Panc1 (cell line): Measurements from ENCODE around the gene TAGLN2. TPM values are rescaled to one million over a fixed set of nuclear protein-coding genes. Genes with fewer than 3 reads are reported as not detected.

Source experiments
- ATAC-seq: fragments of 200-7000 bp; cut with Tn5 transposase; 2 replicates; pipeline ENCODE4 v1.9.1; 2020; ENCODE audit warnings: mild to moderate bottlenecking, moderate library complexity
- BruUV-seq: library from RNA; stranded (reverse); fragments of 400-500 nt; replicated peaks from 2 replicates; lab custom pipeline; 2021; lab: Mats Ljungman, UMichigan
- CTCF ChIA-PET: fragments of 300-600 bp; sonication (Branson Sonifier 250); formaldehyde crosslinking; loops from one replicate; lab custom pipeline; 2022; ENCODE audit warnings: antibody characterized with exemption; lab: Charles Lee
- POLR2A ChIA-PET: fragments of 300-600 bp; sonication (Branson Sonifier 250); formaldehyde crosslinking; loops from one replicate; lab custom pipeline; 2022; ENCODE audit warnings: antibody characterized with exemption; lab: Charles Lee
- DNase-seq: peaks from one replicate; pipeline ENCODE4 v3.0.0-alpha.2; 2010; ENCODE audit warnings: low read depth, low spot score
- H3K27ac ChIP-seq: 2 replicates; pipeline ENCODE4 v1.5.1; 2011; ENCODE audit warnings: mild to moderate bottlenecking, low read length, inconsistent platforms
- H3K27me3 ChIP-seq: fragments of 200-500 bp; sonication (Bioruptor generic); 2 replicates; pipeline ENCODE4 v1.6.0; 2014; ENCODE audit warnings: low read length, inconsistent platforms; ENCODE audit not compliant: control insufficient read depth, insufficient read depth
- H3K36me3 ChIP-seq: fragments of 200-500 bp; sonication (Bioruptor generic); 2 replicates; pipeline ENCODE4 v1.5.1; 2014; ENCODE audit warnings: inconsistent platforms, mild to moderate bottlenecking, low read length, moderate library complexity; ENCODE audit not compliant: control insufficient read depth, insufficient read depth
- H3K4me1 ChIP-seq: 2 replicates; pipeline ENCODE4 v1.5.1; 2011; ENCODE audit warnings: inconsistent platforms, mild to moderate bottlenecking, low read length, moderate library complexity; ENCODE audit not compliant: control insufficient read depth, insufficient read depth
- H3K4me3 ChIP-seq, 2 experiments: 2 replicates each; pipeline ENCODE4 v1.5.1; 2011 to 2012; ENCODE audit warnings: low read depth in 2 of 2, low read length in 2 of 2, mild to moderate bottlenecking in 2 of 2, inconsistent platforms in 1 of 2, moderate library complexity in 1 of 2
- H3K9me3 ChIP-seq: fragments of 200-500 bp; sonication (Bioruptor generic); 2 replicates; pipeline ENCODE4 v1.5.1; 2014; ENCODE audit warnings: low read depth, mild to moderate bottlenecking, inconsistent platforms, low read length, moderate library complexity; ENCODE audit not compliant: control insufficient read depth, insufficient read depth
- CTCF ChIP-seq: fragments of 450-650 bp; IDR thresholded peaks from 2 replicates; pipeline ENCODE4 v1.5.1; 2017; ENCODE audit warnings: mild to moderate bottlenecking
- POLR2AphosphoS5 ChIP-seq: IDR thresholded peaks from 2 replicates; pipeline ENCODE4 v1.6.1; 2012; ENCODE audit warnings: mild to moderate bottlenecking, low read depth, low read length, moderate library complexity
- SIN3A ChIP-seq: IDR thresholded peaks from 2 replicates; pipeline ENCODE4 v1.6.1; 2012; ENCODE audit warnings: low read depth, mild to moderate bottlenecking, low read length, moderate library complexity, borderline replicate concordance; ENCODE audit not compliant: insufficient read depth
- TCF7L2 ChIP-seq: IDR thresholded peaks from 2 replicates; pipeline ENCODE4 v1.6.1; 2011; ENCODE audit warnings: mild to moderate bottlenecking, low read depth, low read length, inconsistent platforms
- in situ Hi-C: cut with HindIII; loops from 2 replicates; pipeline ENCODE4 v1.10.0; 2016; ENCODE audit warnings: low sequenced_read_pairs, low pct_unique_long_range_greater_than_20kb
- intact Hi-C: fragments of 100-400 bp; cut with micrococcal nuclease; formaldehyde crosslinking; loops from one replicate; pipeline ENCODE4 v1.10.0; 2022; ENCODE audit not compliant: unreplicated experiment
- total RNA-seq: library from RNA; stranded (reverse); gene quantifications from one replicate; pipeline ENCODE4 v1.2.1, GENCODE V29; 2021; ENCODE audit not compliant: unreplicated experiment
- TF ChIP-seq, protein P1 (sequence below), 2 experiments: IDR thresholded peaks; 2 replicates each; pipeline ENCODE4 v1.6.1; 2011 to 2012; ENCODE audit warnings: low read depth in 2 of 2, control low read depth in 1 of 2, low read length in 1 of 2, mild to moderate bottlenecking in 1 of 2, moderate library complexity in 1 of 2; ENCODE audit not compliant: insufficient read depth in 1 of 2

Gene TAGLN2
- total RNA-seq, 1 experiment from 2014 or later: 474 TPM

DNA sequence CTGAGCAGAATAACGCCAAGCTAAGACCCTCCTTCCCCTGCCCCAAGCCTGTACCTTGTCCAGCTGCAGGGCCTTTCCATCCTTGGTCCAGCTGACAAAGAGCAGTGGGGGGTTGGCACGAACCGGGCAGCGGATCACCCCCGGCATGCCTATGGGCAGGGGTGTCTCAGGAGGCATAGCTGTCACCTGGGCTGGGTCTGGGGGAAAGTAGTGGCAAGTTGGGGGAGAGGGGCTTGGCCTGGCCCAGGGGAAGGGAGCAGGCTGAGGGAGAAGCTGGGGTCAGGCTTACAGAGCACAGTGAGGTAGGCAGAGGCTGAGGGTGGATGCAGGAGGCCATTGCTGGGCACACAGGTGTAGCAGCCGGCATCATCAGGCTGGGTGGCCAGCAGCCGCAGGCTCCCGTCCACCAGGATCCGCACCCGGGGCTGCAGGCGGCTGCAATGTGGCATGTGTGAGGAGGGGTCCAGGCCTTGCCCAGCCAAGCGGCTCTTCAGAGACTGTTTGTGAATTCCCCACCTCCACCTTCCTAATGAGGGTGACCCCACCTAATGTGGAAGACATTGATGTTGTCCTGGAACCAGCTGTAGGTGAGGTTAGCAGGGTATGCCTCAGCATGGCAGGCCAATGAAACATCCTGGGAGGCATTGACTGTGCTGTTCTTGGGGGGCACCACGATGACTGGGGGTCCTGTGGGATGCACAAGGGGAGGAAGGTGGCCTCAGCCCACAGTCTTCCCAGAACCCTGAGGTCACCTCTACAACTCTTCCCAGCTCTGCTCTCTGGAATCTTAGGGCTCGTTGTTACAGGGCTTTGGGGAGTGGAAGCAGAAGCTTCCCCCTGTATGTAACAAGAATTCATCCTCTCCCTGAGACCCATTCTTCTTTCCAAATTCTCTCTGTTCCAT lies 9.1 kb upstream of the TAGLN2 start:
- intact Hi-C loops (no loop called here), in situ Hi-C loops (no loop called here)
- ATAC-seq (no peak), DNase-seq (no peak)
- ChIA-PET CTCF (interaction anchor here (0.9 to 1.7 kb wide), 2 partner anchors 71 to 72 kb away, joined by 4 to 5 read pairs; no protein-coding TSS in a partner anchor), POLR2A (no interaction called here)
- Histone ChIP-seq H3K4me3 (no peak overlapping the region), H3K27me3 (no peaks in the 10 kb centered on the region), H3K9me3 (no peaks in the 10 kb centered on the region), H3K4me1 (peaks cover 17% of the 10 kb centered on the region), H3K27ac (no peak overlapping the region), H3K36me3 (no peaks in the 10 kb centered on the region)
- TF ChIP-seq POLR2AphosphoS5: no peak
- TF ChIP-seq, protein P1, sequence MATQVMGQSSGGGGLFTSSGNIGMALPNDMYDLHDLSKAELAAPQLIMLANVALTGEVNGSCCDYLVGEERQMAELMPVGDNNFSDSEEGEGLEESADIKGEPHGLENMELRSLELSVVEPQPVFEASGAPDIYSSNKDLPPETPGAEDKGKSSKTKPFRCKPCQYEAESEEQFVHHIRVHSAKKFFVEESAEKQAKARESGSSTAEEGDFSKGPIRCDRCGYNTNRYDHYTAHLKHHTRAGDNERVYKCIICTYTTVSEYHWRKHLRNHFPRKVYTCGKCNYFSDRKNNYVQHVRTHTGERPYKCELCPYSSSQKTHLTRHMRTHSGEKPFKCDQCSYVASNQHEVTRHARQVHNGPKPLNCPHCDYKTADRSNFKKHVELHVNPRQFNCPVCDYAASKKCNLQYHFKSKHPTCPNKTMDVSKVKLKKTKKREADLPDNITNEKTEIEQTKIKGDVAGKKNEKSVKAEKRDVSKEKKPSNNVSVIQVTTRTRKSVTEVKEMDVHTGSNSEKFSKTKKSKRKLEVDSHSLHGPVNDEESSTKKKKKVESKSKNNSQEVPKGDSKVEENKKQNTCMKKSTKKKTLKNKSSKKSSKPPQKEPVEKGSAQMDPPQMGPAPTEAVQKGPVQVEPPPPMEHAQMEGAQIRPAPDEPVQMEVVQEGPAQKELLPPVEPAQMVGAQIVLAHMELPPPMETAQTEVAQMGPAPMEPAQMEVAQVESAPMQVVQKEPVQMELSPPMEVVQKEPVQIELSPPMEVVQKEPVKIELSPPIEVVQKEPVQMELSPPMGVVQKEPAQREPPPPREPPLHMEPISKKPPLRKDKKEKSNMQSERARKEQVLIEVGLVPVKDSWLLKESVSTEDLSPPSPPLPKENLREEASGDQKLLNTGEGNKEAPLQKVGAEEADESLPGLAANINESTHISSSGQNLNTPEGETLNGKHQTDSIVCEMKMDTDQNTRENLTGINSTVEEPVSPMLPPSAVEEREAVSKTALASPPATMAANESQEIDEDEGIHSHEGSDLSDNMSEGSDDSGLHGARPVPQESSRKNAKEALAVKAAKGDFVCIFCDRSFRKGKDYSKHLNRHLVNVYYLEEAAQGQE (IDR thresholded peaks at IDR 0.05; ENCODE audit: insufficient read depth in 1 of 2, low read depth in 2 of 2, low read length in 1 of 2): no peak
- no peak for TF ChIP-seq TCF7L2
- no peak for TF ChIP-seq SIN3A
- BruUV-seq: no TSS peak

GRCh38 chr1:159933347-159933746 lies 8.0 kb upstream of the TAGLN2 start:
- intact Hi-C loops (no loop called here), in situ Hi-C loops (no loop called here)
- no peak for TF ChIP-seq POLR2AphosphoS5
- TF ChIP-seq SIN3A: no peak
- TF ChIP-seq, protein P1 (IDR thresholded peaks at IDR 0.05; ENCODE audit: insufficient read depth in 1 of 2, low read depth in 2 of 2, low read length in 1 of 2): no peak
- no peak for TF ChIP-seq TCF7L2
- no peak for TF ChIP-seq CTCF
- no peaks in the 10 kb centered on the region for H3K9me3 ChIP-seq
- H3K27ac ChIP-seq: no peak overlapping the region
- H3K4me3 ChIP-seq: no peak overlapping the region
- DNase-seq: no peak
- CTCF ChIA-PET: interaction anchor here (0.9 kb wide), 1 partner anchor 74 kb away, joined by 6 read pairs; no protein-coding TSS in a partner anchor
- no peaks in the 10 kb centered on the region for H3K36me3 ChIP-seq
- no peak for ATAC-seq
- peaks cover 17% of the 10 kb centered on the region for H3K4me1 ChIP-seq
- POLR2A ChIA-PET: no interaction called here
- H3K27me3 ChIP-seq: no peaks in the 10 kb centered on the region
- BruUV-seq: no TSS peak
